Glutamatergic neuron (in vitro differentiated cells): Measurements from ENCODE around the gene RIMS4. TPM values are rescaled to one million over a fixed set of nuclear protein-coding genes. Genes with fewer than 3 reads are reported as not detected.

Source experiments
- DNase-seq: peaks from one replicate; pipeline ENCODE4 v3.0.0; 2022
- H3K27ac Mint-ChIP-seq: one replicate; pipeline ENCODE4 v1.8.0; 2020; ENCODE audit warnings: mild to moderate bottlenecking, mixed read lengths, inconsistent platforms; ENCODE audit not compliant: unreplicated experiment
- H3K27me3 Mint-ChIP-seq: one replicate; pipeline ENCODE4 v1.8.0; 2020; ENCODE audit warnings: mild to moderate bottlenecking, moderate library complexity, mixed read lengths, inconsistent platforms; ENCODE audit not compliant: unreplicated experiment
- H3K36me3 Mint-ChIP-seq: one replicate; pipeline ENCODE4 v1.8.0; 2020; ENCODE audit warnings: mild to moderate bottlenecking, mixed read lengths, inconsistent platforms; ENCODE audit not compliant: unreplicated experiment
- H3K4me1 Mint-ChIP-seq: one replicate; pipeline ENCODE4 v1.8.0; 2020; ENCODE audit warnings: mild to moderate bottlenecking, low read depth, mixed read lengths, inconsistent platforms; ENCODE audit not compliant: unreplicated experiment
- H3K4me3 Mint-ChIP-seq: one replicate; pipeline ENCODE4 v1.8.0; 2020; ENCODE audit warnings: mild to moderate bottlenecking, mixed read lengths, inconsistent platforms; ENCODE audit not compliant: unreplicated experiment
- H3K9me3 Mint-ChIP-seq: one replicate; pipeline ENCODE4 v1.8.0; 2020; ENCODE audit warnings: mild to moderate bottlenecking, moderate library complexity, mixed read lengths, inconsistent platforms; ENCODE audit not compliant: unreplicated experiment
- CTCF ChIP-seq: fragments of 200-600 bp; sonication (generic); IDR thresholded peaks from one replicate; pipeline ENCODE4 v1.5.0; 2021; ENCODE audit not compliant: partially characterized antibody, unreplicated experiment
- total RNA-seq: library from RNA; stranded (reverse); fragmentation: NEBNext Ultra II Directional; extraction: Animal tissue kit (Norgen Biotek cat#: 25700); gene quantifications from one replicate; pipeline ENCODE4 v1.2.1, GENCODE V29; 2021; ENCODE audit not compliant: unreplicated experiment

Gene RIMS4
- total RNA-seq, 1 donor from 2014 or later = 96.1 TPM

GRCh38 chr20:44792796-44793195 is 17.6 kb downstream of the RIMS4 start:
- no peak for DNase-seq
- H3K4me3 Mint-ChIP-seq = no peak overlapping the region
- H3K9me3 Mint-ChIP-seq = no peaks in the 10 kb centered on the region
- no peaks in the 10 kb centered on the region for H3K36me3 Mint-ChIP-seq
- no peak for TF ChIP-seq CTCF
- H3K27ac Mint-ChIP-seq = no peak overlapping the region
- H3K27me3 Mint-ChIP-seq = peaks cover 1% of the 10 kb centered on the region
- H3K4me1 Mint-ChIP-seq = peaks cover 33% of the 10 kb centered on the region

GRCh38 chr20:44790638-44791393 is 19.5 kb downstream of the RIMS4 start:
- Mint-ChIP-seq H3K27me3 (peaks cover 1% of the 10 kb centered on the region), H3K4me1 (peaks cover 38% of the 10 kb centered on the region), H3K36me3 (peaks cover 5% of the 10 kb centered on the region), H3K9me3 (no peaks in the 10 kb centered on the region), H3K27ac (peak overlapping the region; percentile 67), H3K4me3 (peak overlapping the region; percentile 18)
- DNase-seq = no peak
- TF ChIP-seq CTCF = peak; percentile 25

- H3K4me1 Mint-ChIP-seq = peaks cover 44% of the 10 kb centered on the region
- H3K27me3 Mint-ChIP-seq = peaks cover 1% of the 10 kb centered on the region
- H3K9me3 Mint-ChIP-seq = no peaks in the 10 kb centered on the region
- no peak for TF ChIP-seq CTCF
- no peak for DNase-seq
- no peak overlapping the region for H3K27ac Mint-ChIP-seq
- peaks cover 5% of the 10 kb centered on the region for H3K36me3 Mint-ChIP-seq
- H3K4me3 Mint-ChIP-seq = peak overlapping the region; percentile 7
Measured at GRCh38 chr20:44788706-44789456, 21.5 kb downstream of the RIMS4 start.

- H3K27me3 Mint-ChIP-seq = peaks cover 1% of the 10 kb centered on the region
- no peaks in the 10 kb centered on the region for H3K9me3 Mint-ChIP-seq
- no peak for DNase-seq
- peaks cover 5% of the 10 kb centered on the region for H3K36me3 Mint-ChIP-seq
- TF ChIP-seq CTCF = no peak
- H3K4me3 Mint-ChIP-seq = no peak overlapping the region
- no peak overlapping the region for H3K27ac Mint-ChIP-seq
- peaks cover 38% of the 10 kb centered on the region for H3K4me1 Mint-ChIP-seq
Measured at GRCh38 chr20:44787299-44787698, 23.0 kb downstream of the RIMS4 start.

- no peak overlapping the region for H3K4me3 Mint-ChIP-seq
- H3K27me3 Mint-ChIP-seq = no peaks in the 10 kb centered on the region
- peaks cover 30% of the 10 kb centered on the region for H3K4me1 Mint-ChIP-seq
- H3K27ac Mint-ChIP-seq = no peak overlapping the region
- no peaks in the 10 kb centered on the region for H3K9me3 Mint-ChIP-seq
- no peak for TF ChIP-seq CTCF
- peaks cover 5% of the 10 kb centered on the region for H3K36me3 Mint-ChIP-seq
- DNase-seq = peak; percentile 30
Measured at GRCh38 chr20:44785768-44786167, 24.6 kb downstream of the RIMS4 start.
